ENCODE results near the gene FRMD3. TPM values are rescaled to one million over a fixed set of nuclear protein-coding genes. Genes with fewer than 3 reads are reported as not detected.

The FRMD3 gene
- total and polyA plus RNA-seq, 4 donors: 0.16 to 0.75 (median 0.48) TPM

GRCh38 chr9:83423815-83424707 is 114.1 kb downstream of the FRMD3 start:
- Histone ChIP-seq H3K36me3 (ENCODE audit: control insufficient read depth in 4 of 4, insufficient read depth in 3 of 4, low read depth in 1 of 4, low read length in 3 of 4) (no peaks in the 10 kb centered on the region), H3K27ac (ENCODE audit: low read depth in 1 of 2, low read length in 2 of 2) (no peak overlapping the region), H3K4me3 (ENCODE audit: low read depth in 1 of 3, low read length in 3 of 3) (no peak overlapping the region), H3K27me3 (ENCODE audit: control insufficient read depth in 4 of 4, insufficient read depth in 4 of 4, low read length in 3 of 4) (no peaks in the 10 kb centered on the region), H3K4me1 (ENCODE audit: control insufficient read depth in 4 of 4, insufficient read depth in 4 of 4, low read length in 3 of 4) (peaks cover 0 to under 1% (median 0%) of the 10 kb centered on the region in 4 donors), H3K9ac (ENCODE audit: low read depth in 1 of 2, low read length in 2 of 2) (no peak overlapping the region), H3K9me3 (ENCODE audit: control insufficient read depth in 4 of 4, low read length in 3 of 4) (no peaks in the 10 kb centered on the region)
- no peak for DNase-seq (ENCODE audit: low spot score)
- WGBS: 76% methylated on average over 14 of the region's 14 CpGs
- no peak for TF ChIP-seq REST (IDR thresholded peaks at IDR 0.05)
- TF ChIP-seq, protein P1, sequence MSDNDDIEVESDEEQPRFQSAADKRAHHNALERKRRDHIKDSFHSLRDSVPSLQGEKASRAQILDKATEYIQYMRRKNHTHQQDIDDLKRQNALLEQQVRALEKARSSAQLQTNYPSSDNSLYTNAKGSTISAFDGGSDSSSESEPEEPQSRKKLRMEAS (IDR thresholded peaks at IDR 0.05): no peak
- TF ChIP-seq TAF1 (conservative IDR thresholded peaks at IDR 0.05): no peak
- TF ChIP-seq JUND (IDR thresholded peaks at IDR 0.05): no peak
- no peak for TF ChIP-seq GABPA (IDR thresholded peaks at IDR 0.05 in 1 of 2, conservative IDR thresholded peaks at IDR 0.05 in 1 of 2)
- TF ChIP-seq SP1 (IDR thresholded peaks at IDR 0.05): no peak
- TF ChIP-seq YY1 (IDR thresholded peaks at IDR 0.05): no peak
- TF ChIP-seq ATF3 (IDR thresholded peaks at IDR 0.05): no peak

DNA sequence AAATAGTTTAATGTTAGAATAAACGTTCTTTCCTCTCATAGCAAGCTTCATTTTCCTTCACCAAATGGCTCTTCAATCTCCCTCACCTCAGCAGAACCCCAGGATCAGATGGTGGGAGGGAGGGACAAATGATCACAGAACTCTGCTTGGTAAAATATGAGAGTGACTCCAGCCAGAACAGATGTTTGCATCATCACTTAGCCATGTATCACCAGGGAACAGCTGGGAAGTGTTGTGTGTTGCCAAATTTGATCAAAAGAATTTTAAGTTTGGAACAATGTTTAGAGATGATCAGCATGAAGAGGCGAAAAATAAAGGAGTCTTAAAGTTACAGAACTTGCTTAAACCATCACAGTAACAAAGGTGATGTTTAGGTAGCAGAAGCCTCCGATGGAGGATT is 115.7 kb downstream of the FRMD3 start:
- Histone ChIP-seq H3K36me3 (ENCODE audit: control insufficient read depth in 4 of 4, insufficient read depth in 3 of 4, low read depth in 1 of 4, low read length in 3 of 4) (no peaks in the 10 kb centered on the region), H3K9ac (ENCODE audit: low read depth in 1 of 2, low read length in 2 of 2) (no peak overlapping the region), H3K4me1 (ENCODE audit: control insufficient read depth in 4 of 4, insufficient read depth in 4 of 4, low read length in 3 of 4) (no peaks in the 10 kb centered on the region), H3K27ac (ENCODE audit: low read depth in 1 of 2, low read length in 2 of 2) (no peak overlapping the region), H3K9me3 (ENCODE audit: control insufficient read depth in 4 of 4, low read length in 3 of 4) (no peaks in the 10 kb centered on the region), H3K4me3 (ENCODE audit: low read depth in 1 of 3, low read length in 3 of 3) (no peak overlapping the region), H3K27me3 (ENCODE audit: control insufficient read depth in 4 of 4, insufficient read depth in 4 of 4, low read length in 3 of 4) (no peaks in the 10 kb centered on the region)
- TF ChIP-seq NR2F2 (IDR thresholded peaks at IDR 0.05) (no peak), YY1 (IDR thresholded peaks at IDR 0.05) (no peak), RXRA (IDR thresholded peaks at IDR 0.05) (no peak), TAF1 (conservative IDR thresholded peaks at IDR 0.05) (no peak)
- TF ChIP-seq, protein P2, sequence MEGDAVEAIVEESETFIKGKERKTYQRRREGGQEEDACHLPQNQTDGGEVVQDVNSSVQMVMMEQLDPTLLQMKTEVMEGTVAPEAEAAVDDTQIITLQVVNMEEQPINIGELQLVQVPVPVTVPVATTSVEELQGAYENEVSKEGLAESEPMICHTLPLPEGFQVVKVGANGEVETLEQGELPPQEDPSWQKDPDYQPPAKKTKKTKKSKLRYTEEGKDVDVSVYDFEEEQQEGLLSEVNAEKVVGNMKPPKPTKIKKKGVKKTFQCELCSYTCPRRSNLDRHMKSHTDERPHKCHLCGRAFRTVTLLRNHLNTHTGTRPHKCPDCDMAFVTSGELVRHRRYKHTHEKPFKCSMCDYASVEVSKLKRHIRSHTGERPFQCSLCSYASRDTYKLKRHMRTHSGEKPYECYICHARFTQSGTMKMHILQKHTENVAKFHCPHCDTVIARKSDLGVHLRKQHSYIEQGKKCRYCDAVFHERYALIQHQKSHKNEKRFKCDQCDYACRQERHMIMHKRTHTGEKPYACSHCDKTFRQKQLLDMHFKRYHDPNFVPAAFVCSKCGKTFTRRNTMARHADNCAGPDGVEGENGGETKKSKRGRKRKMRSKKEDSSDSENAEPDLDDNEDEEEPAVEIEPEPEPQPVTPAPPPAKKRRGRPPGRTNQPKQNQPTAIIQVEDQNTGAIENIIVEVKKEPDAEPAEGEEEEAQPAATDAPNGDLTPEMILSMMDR (IDR thresholded peaks at IDR 0.05; ENCODE audit: low read depth, low read length, missing input control): no peak
- WGBS: 76% methylated on average over 3 of the region's 3 CpGs
- no peak for DNase-seq (ENCODE audit: low spot score)
